K562 (cell line): ENCODE measurements around the gene PCCA. TPM values are rescaled to one million over a fixed set of nuclear protein-coding genes. Genes with fewer than 3 reads are reported as not detected.

Source experiments
- ATAC-seq: fragments of 200-7000 bp; cut with Tn5 transposase; 3 replicates; pipeline ENCODE4 v1.9.1; 2020; ENCODE audit warnings: moderate library complexity
- BruUV-seq: library from RNA; stranded (reverse); fragments of 400-500 nt; replicated peaks from 2 replicates; lab custom pipeline; 2021; lab: Mats Ljungman, UMichigan
- CTCF ChIA-PET: fragments of 300-600 bp; formaldehyde crosslinking; extraction: SDS; loops from one replicate; lab custom pipeline; 2021; ENCODE audit warnings: low intra/inter-chr PET ratio; lab: Yijun Ruan, JAX
- POLR2A ChIA-PET: fragments of 300-600, 350-650 bp; sonication (Branson Sonifier 250); formaldehyde crosslinking; extraction: SDS; loops from one replicate; lab custom pipeline; 2021; ENCODE audit warnings: antibody characterized with exemption, inconsistent platforms; lab: Yijun Ruan, JAX
- DNase-seq, 4 experiments: peaks; one replicate each; pipeline versions ENCODE4 v3.0.0 to v3.0.0-alpha.2; 2011 to 2018; ENCODE audit warnings: low spot score in 3 of 4, mixed read lengths in 3 of 4; ENCODE audit errors: extremely low read depth in 1 of 4
- FAIRE-seq: peaks from 2 replicates; lab custom pipeline; 2011; peaks lifted over from hg19 to GRCh38; lab: Jason Lieb, UNC
- H2AFZ ChIP-seq: 2 replicates; pipeline ENCODE4 v1.6.0; 2011; ENCODE audit warnings: low read depth, low read length, control low read depth, inconsistent platforms
- H3K27ac ChIP-seq: fragments of 200-600 bp; 3 replicates; pipeline ENCODE4 v1.8.0; 2011; ENCODE audit warnings: low read depth, mild to moderate bottlenecking, control low read depth, inconsistent platforms, low read length, moderate library complexity, mixed read lengths; ENCODE audit errors: extremely low read depth
- H3K27me3 ChIP-seq, 2 experiments: fragments of 300-600 bp in 1 of 2; 2 replicates in 1 of 2; 3 replicates in 1 of 2; pipeline versions ENCODE4 v1.6.0 to v1.8.0; 2011; ENCODE audit warnings: inconsistent platforms in 2 of 2, low read length in 2 of 2, mild to moderate bottlenecking in 1 of 2, mixed read lengths in 1 of 2, moderate library complexity in 1 of 2; ENCODE audit not compliant: control insufficient read depth in 2 of 2, insufficient read depth in 2 of 2
- H3K36me3 ChIP-seq: fragments of 300-600 bp; 3 replicates; pipeline ENCODE4 v1.8.0; 2011; ENCODE audit warnings: mild to moderate bottlenecking, low read length, inconsistent platforms; ENCODE audit not compliant: control insufficient read depth, insufficient read depth
- H3K4me1 ChIP-seq, 2 experiments: fragments of 200-600 bp in 1 of 2; replicated peaks in 1 of 2; 2 replicates in 1 of 2; 3 replicates in 1 of 2; pipeline versions ENCODE4 v1.5.1 to v1.8.0; 2011; ENCODE audit warnings: inconsistent platforms in 2 of 2, low read length in 2 of 2, mild to moderate bottlenecking in 1 of 2, mixed read lengths in 1 of 2, moderate library complexity in 1 of 2; ENCODE audit not compliant: control insufficient read depth in 2 of 2, insufficient read depth in 2 of 2
- H3K4me2 ChIP-seq: 2 replicates; pipeline ENCODE4 v1.6.1; 2011; ENCODE audit warnings: low read length, control low read depth, inconsistent platforms, mixed read lengths; ENCODE audit not compliant: insufficient read depth
- H3K4me3 ChIP-seq: fragments of 200-600 bp; sonication (generic), shearing (Covaris generic); 2 replicates; pipeline ENCODE4 v1.5.1; 2016; ENCODE audit warnings: control low read depth, inconsistent platforms
- H3K79me2 ChIP-seq: fragments of 200-600 bp; 3 replicates; pipeline ENCODE4 v1.8.0; 2011; ENCODE audit warnings: low read length, inconsistent platforms; ENCODE audit not compliant: control insufficient read depth, insufficient read depth
- H3K9ac ChIP-seq, 2 experiments: 2 replicates each; pipeline versions ENCODE4 v1.6.0 to v1.6.1; 2011; ENCODE audit warnings: low read depth in 2 of 2, low read length in 2 of 2, control low read depth in 1 of 2, inconsistent platforms in 1 of 2, mild to moderate bottlenecking in 1 of 2, mixed read lengths in 1 of 2; ENCODE audit not compliant: insufficient read depth in 1 of 2
- H3K9me1 ChIP-seq: one replicate; pipeline ENCODE4 v1.6.0; 2011; ENCODE audit warnings: inconsistent platforms, mild to moderate bottlenecking, low read length, moderate library complexity; ENCODE audit not compliant: control insufficient read depth, insufficient read depth
- H3K9me3 ChIP-seq: replicated peaks from 2 replicates; pipeline ENCODE4 v1.5.1; 2011; ENCODE audit warnings: low read depth, low read length, inconsistent platforms; ENCODE audit not compliant: control insufficient read depth, insufficient read depth
- H4K20me1 ChIP-seq: replicated peaks from 2 replicates; pipeline ENCODE4 v1.6.1; 2011; ENCODE audit warnings: low read length, inconsistent platforms, mixed read lengths; ENCODE audit not compliant: control insufficient read depth, insufficient read depth
- KLF6 ChIP-seq: fragments of 250-450 bp; sonication (Bioruptor Pico); IDR thresholded peaks from 2 replicates; pipeline ENCODE4 v1.4.0; 2020; ENCODE audit warnings: mild to moderate bottlenecking, moderate library complexity, borderline replicate concordance
- MEIS2 ChIP-seq: fragments of 450-650 bp; IDR thresholded peaks from 2 replicates; pipeline ENCODE4 v1.6.1; 2014; ENCODE audit warnings: mild to moderate bottlenecking; ENCODE audit not compliant: partially characterized antibody
- RB1 ChIP-seq: fragments of 450-650 bp; IDR thresholded peaks from 2 replicates; pipeline ENCODE4 v1.6.1; 2017; ENCODE audit warnings: low read depth, mild to moderate bottlenecking
- RBFOX2 ChIP-seq: fragments of 200-400 bp; formaldehyde crosslinking; IDR thresholded peaks from 2 replicates; pipeline ENCODE4 v1.6.1; 2017; ENCODE audit warnings: low read depth, mild to moderate bottlenecking, low read length, moderate library complexity
- RFX7 ChIP-seq: fragments of 250-450 bp; sonication (Bioruptor Pico); IDR thresholded peaks from 2 replicates; pipeline ENCODE4 v1.5.1; 2021; ENCODE audit warnings: mild to moderate bottlenecking
- STAT5B ChIP-seq: fragments of 250-450 bp; sonication (Bioruptor Pico); IDR thresholded peaks from 2 replicates; pipeline ENCODE4 v1.8.0; 2021; ENCODE audit warnings: mild to moderate bottlenecking, inconsistent platforms
- TBP ChIP-seq: optimal IDR thresholded peaks from 2 replicates; pipeline ENCODE3; 2011; ENCODE audit warnings: low read depth, low read length, improper control_type of control experiment
- ZFP1 ChIP-seq: fragments of 450-650 bp; formaldehyde crosslinking; IDR thresholded peaks from 2 replicates; pipeline ENCODE4 v1.4.0; 2020; ENCODE audit warnings: mild to moderate bottlenecking, mixed read lengths
- WGBS: fragments of 100-300 bp; shearing (Covaris generic); methylation state at CpG from one replicate; pipeline ENCODE4 v1.1.6; 2016; ENCODE audit warnings: low coverage, mixed read lengths; ENCODE audit not compliant: insufficient coverage; ENCODE audit errors: missing lambda C conversion rate; 5-methylcytosine and 5-hydroxymethylcytosine counted together
- in situ Hi-C: fragments of 300-500 bp; cut with MboI; formaldehyde crosslinking; loops from 4 replicates; pipeline ENCODE4 v1.15.0; 2018; ENCODE audit warnings: inconsistent platforms, mixed read lengths
- intact Hi-C: fragments of 100-400 bp; cut with micrococcal nuclease; formaldehyde crosslinking; loops from 2 replicates; pipeline ENCODE4 v1.14.2; 2022
- polyA plus RNA-seq, 8 experiments: library from polyadenylated mRNA; depleted of rRNA in 4 of 8; stranded (reverse) in 5 of 8; unstranded in 3 of 8; fragments of >200 nt; fragmentation: Nextera tagmentation in 2 of 8; fragmentation: Illumina TruSeq in 1 of 8; extraction: Ambion mirVana in 2 of 8; extraction: Trizol in 1 of 8; gene quantifications; 2 replicates each; pipeline versions ENCODE4 v1.2.1 to v1.2.3, GENCODE V29; 2011 to 2014; ENCODE audit warnings: inconsistent platforms in 1 of 8, missing spikeins in 1 of 8
- total RNA-seq, 7 experiments: library from RNA; depleted of rRNA in 6 of 7; stranded (reverse); fragments of >200 nt in 6 of 7; fragmentation: Illumina TruSeq in 2 of 7; extraction: Trizol in 2 of 7; gene quantifications; 2 replicates each; pipeline versions ENCODE4 v1.2.1 to v1.2.3, GENCODE V29; 2011 to 2021; ENCODE audit warnings: low replicate concordance in 1 of 7
- TF ChIP-seq, protein P1 (sequence below): IDR thresholded peaks from 2 replicates; pipeline ENCODE4 v1.6.1; 2014; ENCODE audit warnings: antibody characterized with exemption
- TF ChIP-seq, protein P2 (sequence below): fragments of 250-450 bp; sonication (Bioruptor Pico); IDR thresholded peaks from 2 replicates; pipeline ENCODE4 v1.4.0; 2020; ENCODE audit warnings: mild to moderate bottlenecking, moderate library complexity
- TF ChIP-seq, protein P3 (sequence below): fragments of 450-650 bp; formaldehyde crosslinking; IDR thresholded peaks from 2 replicates; pipeline ENCODE4 v1.4.0; 2020; ENCODE audit warnings: mild to moderate bottlenecking, moderate library complexity
- TF ChIP-seq, protein P4 (sequence below): fragments of 250-450 bp; sonication (Bioruptor Pico); IDR thresholded peaks from 2 replicates; pipeline ENCODE4 v1.5.0; 2021

The PCCA gene
- total and polyA plus RNA-seq, 9 of the 15 experiments (the other 6 are each of a cell fraction or from before 2014, with no cell fraction given): 5.2 to 14.1 (median 9.7) TPM

GRCh38 chr13:100095498-100095897, 6.6 kb downstream of the PCCA start:
- ChIA-PET CTCF (no interaction called here), POLR2A (interaction anchor here (0.6 to 0.8 kb wide), 2 partner anchors 18 to 429 kb away, joined by 3 to 4 read pairs; no protein-coding TSS in a partner anchor)
- Histone ChIP-seq H3K4me3 (no peak overlapping the region), H3K9me1 (no peaks in the 10 kb centered on the region), H3K79me2 (peaks cover 16% of the 10 kb centered on the region; the same call in 2 of the 3 replicates), H2AFZ (no peak overlapping the region), H3K9me3 (no peaks in the 10 kb centered on the region), H4K20me1 (no peaks in the 10 kb centered on the region), H3K4me1 (peaks cover 0 to 3% of the 10 kb centered on the region in 2 experiments; a peak in 1 of 5 replicates), H3K27me3 (no peaks in the 10 kb centered on the region), H3K4me2 (no peak overlapping the region), H3K36me3 (no peaks in the 10 kb centered on the region), H3K27ac (no peak overlapping the region), H3K9ac (no peak overlapping the region)
- intact Hi-C loops: no loop called here
- 78% methylated on average over 4 of the region's 4 CpGs for WGBS
- no peak for ATAC-seq
- FAIRE-seq: no peak
- BruUV-seq: no TSS peak
- TF ChIP-seq, protein P1, sequence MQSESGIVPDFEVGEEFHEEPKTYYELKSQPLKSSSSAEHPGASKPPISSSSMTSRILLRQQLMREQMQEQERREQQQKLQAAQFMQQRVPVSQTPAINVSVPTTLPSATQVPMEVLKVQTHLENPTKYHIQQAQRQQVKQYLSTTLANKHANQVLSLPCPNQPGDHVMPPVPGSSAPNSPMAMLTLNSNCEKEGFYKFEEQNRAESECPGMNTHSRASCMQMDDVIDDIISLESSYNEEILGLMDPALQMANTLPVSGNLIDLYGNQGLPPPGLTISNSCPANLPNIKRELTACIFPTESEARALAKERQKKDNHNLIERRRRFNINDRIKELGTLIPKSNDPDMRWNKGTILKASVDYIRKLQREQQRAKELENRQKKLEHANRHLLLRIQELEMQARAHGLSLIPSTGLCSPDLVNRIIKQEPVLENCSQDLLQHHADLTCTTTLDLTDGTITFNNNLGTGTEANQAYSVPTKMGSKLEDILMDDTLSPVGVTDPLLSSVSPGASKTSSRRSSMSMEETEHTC: no peak
- TF ChIP-seq RBFOX2 (no peak), TBP (no peak), KLF6 (CRISPR knock-in tag) (no peak), RB1 (no peak), ZFP1 (CRISPR knock-in tag) (no peak), MEIS2 (no peak), RFX7 (no peak), STAT5B (no peak)
- TF ChIP-seq, protein P2, sequence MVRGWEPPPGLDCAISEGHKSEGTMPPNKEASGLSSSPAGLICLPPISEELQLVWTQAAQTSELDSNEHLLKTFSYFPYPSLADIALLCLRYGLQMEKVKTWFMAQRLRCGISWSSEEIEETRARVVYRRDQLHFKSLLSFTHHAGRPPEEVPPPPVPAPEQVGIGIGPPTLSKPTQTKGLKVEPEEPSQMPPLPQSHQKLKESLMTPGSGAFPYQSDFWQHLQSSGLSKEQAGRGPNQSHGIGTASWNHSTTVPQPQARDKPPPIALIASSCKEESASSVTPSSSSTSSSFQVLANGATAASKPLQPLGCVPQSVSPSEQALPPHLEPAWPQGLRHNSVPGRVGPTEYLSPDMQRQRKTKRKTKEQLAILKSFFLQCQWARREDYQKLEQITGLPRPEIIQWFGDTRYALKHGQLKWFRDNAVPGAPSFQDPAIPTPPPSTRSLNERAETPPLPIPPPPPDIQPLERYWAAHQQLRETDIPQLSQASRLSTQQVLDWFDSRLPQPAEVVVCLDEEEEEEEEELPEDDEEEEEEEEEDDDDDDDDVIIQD (CRISPR knock-in tag): no peak
- TF ChIP-seq, protein P3, sequence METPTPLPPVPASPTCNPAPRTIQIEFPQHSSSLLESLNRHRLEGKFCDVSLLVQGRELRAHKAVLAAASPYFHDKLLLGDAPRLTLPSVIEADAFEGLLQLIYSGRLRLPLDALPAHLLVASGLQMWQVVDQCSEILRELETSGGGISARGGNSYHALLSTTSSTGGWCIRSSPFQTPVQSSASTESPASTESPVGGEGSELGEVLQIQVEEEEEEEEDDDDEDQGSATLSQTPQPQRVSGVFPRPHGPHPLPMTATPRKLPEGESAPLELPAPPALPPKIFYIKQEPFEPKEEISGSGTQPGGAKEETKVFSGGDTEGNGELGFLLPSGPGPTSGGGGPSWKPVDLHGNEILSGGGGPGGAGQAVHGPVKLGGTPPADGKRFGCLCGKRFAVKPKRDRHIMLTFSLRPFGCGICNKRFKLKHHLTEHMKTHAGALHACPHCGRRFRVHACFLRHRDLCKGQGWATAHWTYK (CRISPR knock-in tag): no peak
- TF ChIP-seq, protein P4, sequence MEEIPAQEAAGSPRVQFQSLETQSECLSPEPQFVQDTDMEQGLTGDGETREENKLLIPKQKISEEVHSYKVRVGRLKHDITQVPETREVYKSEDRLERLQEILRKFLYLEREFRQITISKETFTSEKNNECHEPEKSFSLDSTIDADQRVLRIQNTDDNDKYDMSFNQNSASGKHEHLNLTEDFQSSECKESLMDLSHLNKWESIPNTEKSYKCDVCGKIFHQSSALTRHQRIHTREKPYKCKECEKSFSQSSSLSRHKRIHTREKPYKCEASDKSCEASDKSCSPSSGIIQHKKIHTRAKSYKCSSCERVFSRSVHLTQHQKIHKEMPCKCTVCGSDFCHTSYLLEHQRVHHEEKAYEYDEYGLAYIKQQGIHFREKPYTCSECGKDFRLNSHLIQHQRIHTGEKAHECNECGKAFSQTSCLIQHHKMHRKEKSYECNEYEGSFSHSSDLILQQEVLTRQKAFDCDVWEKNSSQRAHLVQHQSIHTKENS (CRISPR knock-in tag): no peak
- in situ Hi-C loops: loop anchor here (5.0 kb wide), 1 partner anchor 67 kb away; no protein-coding TSS in a partner anchor
- DNase-seq: no peak
